NT2/D1 (cell line): ENCODE data around the gene CTSK.

ENCODE experiments used
- SUZ12 ChIP-seq: IDR thresholded peaks from 2 replicates; pipeline ENCODE4 v1.6.1; 2011; ENCODE audit not compliant: insufficient read length, insufficient read depth; ENCODE audit errors: extremely low read depth
- YY1 ChIP-seq: IDR thresholded peaks from 2 replicates; pipeline ENCODE4 v1.6.1; 2011; ENCODE audit not compliant: insufficient read length, insufficient read depth
- ZNF274 ChIP-seq: IDR thresholded peaks from 2 replicates; pipeline ENCODE4 v1.6.1; 2011; ENCODE audit warnings: mild to moderate bottlenecking, low read depth, low read length

DNA sequence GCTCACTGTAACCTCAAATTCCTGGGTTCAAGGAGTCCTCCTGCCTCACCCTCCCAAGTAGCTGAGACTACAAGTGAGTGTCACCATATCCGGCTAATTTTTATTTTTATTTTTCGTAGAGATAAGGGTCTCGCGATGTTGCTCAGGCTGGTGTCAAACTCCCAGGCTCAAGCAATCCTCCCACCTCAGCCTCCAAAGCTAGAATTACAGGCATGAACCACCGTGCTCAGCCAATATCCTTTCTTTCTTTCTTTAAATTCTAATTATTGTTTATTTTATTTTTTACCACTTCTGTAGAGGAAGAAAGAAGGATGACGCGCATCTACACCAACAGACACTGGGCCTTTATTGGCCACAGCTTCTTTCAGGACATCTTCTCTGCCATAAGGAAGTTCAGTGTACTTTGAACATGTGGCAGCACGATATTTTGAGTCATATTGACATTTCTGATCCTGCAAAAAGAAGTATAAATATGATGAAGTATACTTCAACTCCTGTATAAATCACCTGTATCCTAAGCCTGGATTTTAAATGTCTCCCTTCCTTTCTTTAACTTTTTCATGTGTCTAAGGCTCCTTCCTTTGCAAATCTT is 58.2 kb downstream of the CTSK start:
- TF ChIP-seq YY1: no peak
- no peak for TF ChIP-seq ZNF274
- no peak for TF ChIP-seq SUZ12
